Transverse colon (tissue), 4 donors: ENCODE measurements around the gene C16orf96.

Experiments used
- CTCF ChIP-seq, 5 experiments: fragments of 200-600 bp in 3 of 5; fragments of 450-650 bp in 2 of 5; sonication (generic) in 3 of 5; IDR thresholded peaks; 1 replicate in 2 of 5; 2 replicates in 3 of 5; pipeline ENCODE4 v1.5.1; 2016 to 2017; ENCODE audit warnings: antibody characterized with exemption in 5 of 5, inconsistent platforms in 3 of 5, mild to moderate bottlenecking in 2 of 5, moderate library complexity in 1 of 5
- EP300 ChIP-seq: sonication (generic); formaldehyde crosslinking; IDR thresholded peaks from one replicate; pipeline ENCODE4 v1.6.1; 2017; ENCODE audit warnings: antibody characterized with exemption, low read depth
- POLR2A ChIP-seq: fragments of 450-650 bp; IDR thresholded peaks from one replicate; pipeline ENCODE4 v1.6.1; 2016; ENCODE audit warnings: antibody characterized with exemption, mild to moderate bottlenecking, moderate library complexity
- POLR2AphosphoS5 ChIP-seq, 3 donors: sonication (generic); formaldehyde crosslinking; IDR thresholded peaks; one replicate each; pipeline ENCODE4 v1.6.1; 2016; ENCODE audit warnings: antibody characterized with exemption in 3 of 3

DNA sequence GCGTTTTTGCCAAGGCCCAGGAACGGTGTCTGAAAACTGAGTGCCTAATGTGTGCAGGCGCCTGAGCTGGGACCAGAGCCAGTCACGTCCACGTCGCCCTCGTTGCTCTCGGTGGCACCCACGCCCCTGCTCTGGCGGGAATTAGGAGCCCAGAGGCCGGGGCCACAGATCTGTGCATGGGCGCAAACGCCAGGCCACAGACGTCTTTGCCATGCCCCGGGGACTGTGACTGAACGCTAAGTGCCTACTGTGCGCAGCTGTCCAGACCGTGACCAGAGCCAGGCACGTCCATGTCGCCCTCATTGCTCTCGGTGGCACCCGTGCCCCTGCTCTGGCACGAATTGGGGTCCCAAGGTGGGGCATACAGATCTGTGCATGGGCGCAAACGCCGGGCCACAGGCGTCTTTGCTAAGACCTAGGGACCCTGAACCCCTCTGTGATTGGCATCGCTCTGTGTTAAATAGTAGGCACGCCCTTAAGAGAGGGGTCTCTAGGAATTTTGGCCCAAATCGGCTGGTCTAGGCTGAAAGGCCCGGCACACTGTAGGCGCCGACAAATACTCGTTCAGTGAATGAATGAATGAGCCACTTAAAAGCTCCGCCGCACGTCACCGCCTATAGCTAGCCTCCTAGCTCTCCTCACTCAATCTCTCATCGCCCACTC is 59.4 kb downstream of the C16orf96 start:
- no peak for TF ChIP-seq POLR2AphosphoS5 (IDR thresholded peaks at IDR 0.05)
- TF ChIP-seq EP300: no peak
- no peak for TF ChIP-seq CTCF (IDR thresholded peaks at IDR 0.05)
- no peak for TF ChIP-seq POLR2A
